NOMO-1 treated with dmso at 0.1 percent for 144 hours (cell line): ENCODE measurements around the gene WNK3.

Experiments used
- DNase-seq: peaks from one replicate; lab custom pipeline; 2025; ENCODE audit not compliant: unreplicated experiment; lab: John Stamatoyannopoulos, UW

WNK3 gene

DNA sequence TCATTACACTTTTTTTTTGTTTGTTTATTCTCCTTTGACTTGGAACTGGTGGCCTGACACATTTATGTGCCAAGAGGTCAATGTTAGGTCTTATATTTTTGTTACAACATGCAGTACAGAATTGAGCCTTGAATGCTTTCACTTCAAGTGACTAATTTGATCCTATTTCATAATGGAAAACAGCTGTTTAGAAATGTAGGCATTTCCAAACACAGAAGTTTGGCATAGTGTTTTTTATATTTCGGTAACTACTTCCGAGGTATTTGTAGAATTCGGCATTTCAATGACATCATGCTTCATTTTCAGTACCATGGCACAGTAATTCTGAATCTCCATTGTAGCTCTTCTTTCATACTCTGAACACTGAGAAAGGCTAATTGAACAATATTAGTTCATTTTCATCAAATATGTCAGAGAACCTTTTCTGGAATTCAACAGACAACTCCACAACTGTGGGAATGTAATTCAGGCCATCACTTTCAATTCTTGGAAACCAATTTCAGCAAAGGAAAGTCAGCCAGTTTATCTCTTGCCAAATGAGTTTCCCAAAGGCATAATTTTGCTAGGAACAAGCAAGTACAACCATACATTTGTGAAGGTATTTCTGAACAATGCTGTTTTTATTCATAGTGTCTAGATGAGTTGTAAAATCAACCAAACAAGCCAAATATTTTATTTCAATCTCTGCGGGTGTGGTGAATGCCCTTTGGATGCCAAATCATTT, 186.2 kb downstream of the WNK3 start:
- no peak for DNase-seq

DNA sequence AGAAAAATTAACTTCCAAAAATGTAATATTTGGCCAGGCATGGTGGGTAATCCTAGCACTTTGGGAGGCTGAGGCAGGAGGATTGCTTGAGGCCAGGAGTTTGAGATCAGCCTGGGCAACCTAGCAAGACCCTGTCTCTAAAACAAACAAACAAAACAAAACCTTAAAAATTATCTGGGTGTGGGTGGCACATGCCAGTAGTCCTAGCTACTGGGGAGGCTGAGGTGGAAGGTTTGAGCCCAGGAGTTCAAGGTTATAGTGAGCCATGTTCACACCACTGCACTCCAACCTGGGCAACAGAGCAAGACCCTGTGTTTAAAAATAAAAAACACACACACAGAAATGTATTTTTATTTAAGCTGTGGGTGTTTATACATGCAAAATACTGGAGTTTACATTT, 186.8 kb downstream of the WNK3 start:
- DNase-seq, result no peak

DNA sequence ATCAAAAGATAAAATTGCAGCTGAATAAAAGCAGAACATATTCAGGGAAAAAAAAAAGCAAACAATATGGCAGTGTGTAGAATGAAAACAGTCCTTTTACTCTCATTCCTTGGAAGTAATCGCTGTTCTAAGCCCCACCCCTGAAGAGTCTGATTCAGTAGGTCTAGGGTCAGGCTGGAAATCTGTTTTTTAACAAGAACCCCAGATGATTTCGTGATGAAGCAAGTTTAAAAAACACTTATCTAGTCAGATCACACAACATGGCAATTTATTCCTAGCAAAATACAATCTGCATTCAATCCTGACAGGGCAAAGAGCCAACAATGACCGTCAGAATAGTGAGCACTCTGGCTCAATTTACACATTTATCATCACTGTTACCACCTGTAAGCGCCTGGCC, 190.9 kb downstream of the WNK3 start:
- no peak for DNase-seq

DNA sequence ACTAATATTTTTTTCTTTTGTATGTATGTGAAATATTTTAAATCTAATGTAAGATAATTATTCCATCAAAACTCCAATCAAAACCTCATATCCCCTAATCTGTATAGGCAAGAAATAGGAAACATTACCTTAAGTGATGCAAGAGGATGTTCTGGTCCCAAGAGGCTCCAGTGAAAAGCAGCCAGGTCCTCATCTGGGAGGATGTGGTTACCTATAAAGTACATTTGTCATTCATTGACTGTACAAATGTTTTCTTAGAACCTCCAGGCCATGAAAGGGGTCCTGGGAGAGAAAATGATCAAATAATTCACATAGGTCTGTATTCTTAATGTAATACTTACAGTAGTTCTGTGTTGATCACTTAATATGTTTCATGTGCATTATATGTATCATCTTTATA, 200.3 kb downstream of the WNK3 start:
- no peak for DNase-seq
